SK-N-SH treated with all-trans-retinoic acid at 6 μM for 48 hours (cell line): ENCODE measurements around the gene CD74.

ENCODE experiments used
- ATAC-seq: fragments of 200-7000 bp; cut with Tn5 transposase; 3 replicates; pipeline ENCODE4 v1.9.1; 2020; ENCODE audit warnings: mild to moderate bottlenecking, moderate library complexity
- ARNTL ChIP-seq: fragments of 450-650 bp; formaldehyde crosslinking; IDR thresholded peaks from 2 replicates; pipeline ENCODE4 v1.5.0; 2020; ENCODE audit warnings: low read depth, mild to moderate bottlenecking, moderate library complexity, borderline replicate concordance
- BACH2 ChIP-seq: fragments of 250-450 bp; sonication (Bioruptor Pico); IDR thresholded peaks from 2 replicates; pipeline ENCODE4 v1.9.0; 2021; ENCODE audit warnings: mild to moderate bottlenecking, borderline replicate concordance
- CSDC2 ChIP-seq: fragments of 250-450 bp; sonication (Bioruptor Pico); IDR thresholded peaks from 2 replicates; pipeline ENCODE4 v1.5.0; 2020; ENCODE audit warnings: mild to moderate bottlenecking, moderate library complexity
- GLIS3 ChIP-seq: fragments of 250-450 bp; sonication (Bioruptor Pico); IDR thresholded peaks from 2 replicates; pipeline ENCODE4 v1.5.0; 2020; ENCODE audit warnings: mild to moderate bottlenecking, moderate library complexity
- ISL1 ChIP-seq: fragments of 250-450 bp; sonication (Bioruptor Pico); IDR thresholded peaks from 2 replicates; pipeline ENCODE4 v2.1.2; 2022; ENCODE audit warnings: mild to moderate bottlenecking, moderate library complexity
- OSR1 ChIP-seq: fragments of 250-450 bp; sonication (Bioruptor Pico); IDR thresholded peaks from 2 replicates; pipeline ENCODE4 v1.8.0; 2022; ENCODE audit warnings: moderate library complexity, mild to moderate bottlenecking, inconsistent platforms
- PPARA ChIP-seq: fragments of 250-450 bp; sonication (Bioruptor Pico); IDR thresholded peaks from 2 replicates; pipeline ENCODE4 v1.5.0; 2020; ENCODE audit warnings: mild to moderate bottlenecking, borderline replicate concordance
- RARB ChIP-seq: fragments of 250-450 bp; sonication (Bioruptor Pico); IDR thresholded peaks from 2 replicates; pipeline ENCODE4 v1.8.0; 2021; ENCODE audit warnings: mild to moderate bottlenecking, moderate library complexity
- SNAI2 ChIP-seq: fragments of 250-450 bp; sonication (Bioruptor Pico); IDR thresholded peaks from 2 replicates; pipeline ENCODE4 v1.5.0; 2020; ENCODE audit warnings: mild to moderate bottlenecking, moderate library complexity
- TCF4 ChIP-seq: fragments of 250-450 bp; sonication (Bioruptor Pico); IDR thresholded peaks from 2 replicates; pipeline ENCODE4 v1.8.0; 2021; ENCODE audit warnings: mild to moderate bottlenecking, moderate library complexity, borderline replicate concordance
- ZC3H10 ChIP-seq: fragments of 250-450 bp; sonication (Bioruptor Pico); IDR thresholded peaks from 2 replicates; pipeline ENCODE4 v1.5.1; 2021; ENCODE audit warnings: mild to moderate bottlenecking, moderate library complexity
- ZFP30 ChIP-seq: fragments of 450-650 bp; formaldehyde crosslinking; IDR thresholded peaks from 2 replicates; pipeline ENCODE4 v1.5.0; 2022; ENCODE audit warnings: mild to moderate bottlenecking, moderate library complexity
- ZNF565 ChIP-seq: fragments of 450-650 bp; formaldehyde crosslinking; conservative IDR thresholded peaks from 2 replicates; pipeline ENCODE4 v1.5.0; 2020; ENCODE audit warnings: low read depth, mild to moderate bottlenecking, moderate library complexity
- ZNF70 ChIP-seq: fragments of 450-650 bp; formaldehyde crosslinking; IDR thresholded peaks from 2 replicates; pipeline ENCODE4 v1.5.0; 2020; ENCODE audit warnings: mild to moderate bottlenecking, moderate library complexity
- ZNF8 ChIP-seq: fragments of 450-650 bp; formaldehyde crosslinking; IDR thresholded peaks from 2 replicates; pipeline ENCODE4 v1.5.0; 2020; ENCODE audit warnings: mild to moderate bottlenecking, moderate library complexity
- TF ChIP-seq, protein P1 (sequence below): fragments of 250-450 bp; sonication (Bioruptor Pico); IDR thresholded peaks from 2 replicates; pipeline ENCODE4 v1.5.1; 2020; ENCODE audit warnings: low read depth, mild to moderate bottlenecking, moderate library complexity
- TF ChIP-seq, protein P2 (sequence below): fragments of 250-450 bp; sonication (Bioruptor Pico); IDR thresholded peaks from 2 replicates; pipeline ENCODE4 v1.5.0; 2020; ENCODE audit warnings: mild to moderate bottlenecking, moderate library complexity
- TF ChIP-seq, protein P3 (sequence below): fragments of 250-450 bp; sonication (Bioruptor Pico); IDR thresholded peaks from 2 replicates; pipeline ENCODE4 v1.8.0; 2020; ENCODE audit warnings: mild to moderate bottlenecking, moderate library complexity, borderline replicate concordance
- TF ChIP-seq, protein P4 (sequence below): fragments of 250-450 bp; sonication (Bioruptor Pico); IDR thresholded peaks from 2 replicates; pipeline ENCODE4 v1.5.1; 2021; ENCODE audit warnings: mild to moderate bottlenecking, moderate library complexity

The CD74 gene

DNA sequence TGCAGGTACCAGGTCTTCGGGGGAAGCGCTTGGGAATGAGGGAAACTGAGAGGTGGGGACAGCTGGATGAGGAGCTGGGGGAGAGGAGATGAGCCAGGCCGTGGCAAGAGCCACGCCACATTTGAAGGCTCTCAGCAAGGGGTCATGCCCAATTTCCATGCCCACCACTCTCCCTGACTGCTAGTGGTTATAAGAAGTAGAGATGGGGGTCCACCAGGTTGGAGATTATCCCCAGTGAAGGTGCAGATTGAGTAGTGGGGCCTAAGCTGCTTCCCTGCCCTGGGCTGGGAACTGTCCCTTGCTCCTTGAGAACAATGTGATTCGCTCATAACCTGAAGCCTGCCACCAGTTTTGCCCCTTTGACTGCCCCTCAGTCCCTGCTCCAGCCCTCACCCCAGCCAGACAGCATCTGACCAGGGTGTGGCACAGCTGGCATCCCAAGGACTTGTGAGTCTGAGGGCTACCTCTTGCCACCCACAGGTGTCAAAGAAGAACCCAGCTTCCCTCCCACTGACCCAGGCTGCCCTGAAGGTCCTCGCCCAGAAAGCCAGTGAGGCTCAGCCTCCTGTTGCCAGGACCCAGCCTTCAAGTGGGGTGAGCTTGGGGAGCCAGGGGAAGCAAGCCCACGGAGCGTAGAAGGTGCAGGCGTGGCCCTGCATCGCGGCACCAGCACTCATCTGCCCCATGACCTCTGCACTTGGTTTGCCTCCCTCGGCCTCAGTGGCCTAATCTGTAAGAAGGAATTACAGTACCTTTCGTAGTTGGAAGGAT, 21.5 kb downstream of the CD74 start (continued):
- TF ChIP-seq, protein P1, sequence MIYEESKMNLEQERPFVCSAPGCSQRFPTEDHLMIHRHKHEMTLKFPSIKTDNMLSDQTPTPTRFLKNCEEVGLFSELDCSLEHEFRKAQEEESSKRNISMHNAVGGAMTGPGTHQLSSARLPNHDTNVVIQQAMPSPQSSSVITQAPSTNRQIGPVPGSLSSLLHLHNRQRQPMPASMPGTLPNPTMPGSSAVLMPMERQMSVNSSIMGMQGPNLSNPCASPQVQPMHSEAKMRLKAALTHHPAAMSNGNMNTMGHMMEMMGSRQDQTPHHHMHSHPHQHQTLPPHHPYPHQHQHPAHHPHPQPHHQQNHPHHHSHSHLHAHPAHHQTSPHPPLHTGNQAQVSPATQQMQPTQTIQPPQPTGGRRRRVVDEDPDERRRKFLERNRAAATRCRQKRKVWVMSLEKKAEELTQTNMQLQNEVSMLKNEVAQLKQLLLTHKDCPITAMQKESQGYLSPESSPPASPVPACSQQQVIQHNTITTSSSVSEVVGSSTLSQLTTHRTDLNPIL (CRISPR knock-in tag): no peak
- no peak for TF ChIP-seq BACH2 (CRISPR knock-in tag)

DNA sequence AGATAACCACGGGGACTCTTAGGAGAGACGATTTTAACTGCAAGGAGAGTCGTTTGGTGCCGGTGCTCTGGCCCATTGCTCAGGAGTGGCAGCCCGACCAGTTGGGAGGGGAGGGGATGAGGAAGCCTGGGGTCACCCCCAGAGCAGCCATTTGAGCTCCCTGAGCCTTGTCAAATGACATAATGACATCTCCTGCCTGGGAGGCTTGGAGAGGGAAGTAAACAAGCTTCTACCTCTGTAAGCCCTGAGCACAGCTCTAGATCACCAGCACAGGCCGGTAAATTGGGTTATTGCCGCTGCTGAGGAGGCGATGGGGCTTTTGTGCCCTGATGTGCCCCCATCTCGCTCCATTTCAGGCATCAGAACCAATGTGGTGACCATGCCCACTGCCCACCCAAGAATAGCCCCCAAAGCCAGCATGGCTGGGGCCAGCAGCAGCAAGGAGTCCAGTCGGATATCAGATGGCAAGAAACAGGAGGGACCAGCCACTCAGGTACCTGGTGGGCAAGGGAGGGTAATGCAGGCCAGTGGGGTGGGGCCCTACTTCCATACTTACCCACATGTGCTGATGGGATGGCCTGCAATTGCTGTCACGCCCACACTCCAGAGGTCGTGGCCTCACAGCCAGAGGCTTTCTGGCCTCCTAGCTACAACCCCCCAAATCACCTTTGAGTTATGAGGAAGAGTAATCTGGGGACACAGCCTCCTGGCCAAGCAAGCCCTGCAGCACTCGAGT, 23.0 kb downstream of the CD74 start:
- TF ChIP-seq, protein P2, sequence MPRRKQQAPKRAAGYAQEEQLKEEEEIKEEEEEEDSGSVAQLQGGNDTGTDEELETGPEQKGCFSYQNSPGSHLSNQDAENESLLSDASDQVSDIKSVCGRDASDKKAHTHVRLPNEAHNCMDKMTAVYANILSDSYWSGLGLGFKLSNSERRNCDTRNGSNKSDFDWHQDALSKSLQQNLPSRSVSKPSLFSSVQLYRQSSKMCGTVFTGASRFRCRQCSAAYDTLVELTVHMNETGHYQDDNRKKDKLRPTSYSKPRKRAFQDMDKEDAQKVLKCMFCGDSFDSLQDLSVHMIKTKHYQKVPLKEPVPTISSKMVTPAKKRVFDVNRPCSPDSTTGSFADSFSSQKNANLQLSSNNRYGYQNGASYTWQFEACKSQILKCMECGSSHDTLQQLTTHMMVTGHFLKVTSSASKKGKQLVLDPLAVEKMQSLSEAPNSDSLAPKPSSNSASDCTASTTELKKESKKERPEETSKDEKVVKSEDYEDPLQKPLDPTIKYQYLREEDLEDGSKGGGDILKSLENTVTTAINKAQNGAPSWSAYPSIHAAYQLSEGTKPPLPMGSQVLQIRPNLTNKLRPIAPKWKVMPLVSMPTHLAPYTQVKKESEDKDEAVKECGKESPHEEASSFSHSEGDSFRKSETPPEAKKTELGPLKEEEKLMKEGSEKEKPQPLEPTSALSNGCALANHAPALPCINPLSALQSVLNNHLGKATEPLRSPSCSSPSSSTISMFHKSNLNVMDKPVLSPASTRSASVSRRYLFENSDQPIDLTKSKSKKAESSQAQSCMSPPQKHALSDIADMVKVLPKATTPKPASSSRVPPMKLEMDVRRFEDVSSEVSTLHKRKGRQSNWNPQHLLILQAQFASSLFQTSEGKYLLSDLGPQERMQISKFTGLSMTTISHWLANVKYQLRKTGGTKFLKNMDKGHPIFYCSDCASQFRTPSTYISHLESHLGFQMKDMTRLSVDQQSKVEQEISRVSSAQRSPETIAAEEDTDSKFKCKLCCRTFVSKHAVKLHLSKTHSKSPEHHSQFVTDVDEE (CRISPR knock-in tag): no peak
- no peak for TF ChIP-seq ZC3H10
- TF ChIP-seq BACH2 (CRISPR knock-in tag): no peak
- no peak for TF ChIP-seq ZNF8
- no peak for TF ChIP-seq ZFP30 (CRISPR knock-in tag)
- no peak for TF ChIP-seq ISL1 (CRISPR knock-in tag)
- TF ChIP-seq ARNTL (CRISPR knock-in tag): no peak
- no peak for TF ChIP-seq OSR1
- TF ChIP-seq PPARA (CRISPR knock-in tag): no peak
- TF ChIP-seq, protein P3, sequence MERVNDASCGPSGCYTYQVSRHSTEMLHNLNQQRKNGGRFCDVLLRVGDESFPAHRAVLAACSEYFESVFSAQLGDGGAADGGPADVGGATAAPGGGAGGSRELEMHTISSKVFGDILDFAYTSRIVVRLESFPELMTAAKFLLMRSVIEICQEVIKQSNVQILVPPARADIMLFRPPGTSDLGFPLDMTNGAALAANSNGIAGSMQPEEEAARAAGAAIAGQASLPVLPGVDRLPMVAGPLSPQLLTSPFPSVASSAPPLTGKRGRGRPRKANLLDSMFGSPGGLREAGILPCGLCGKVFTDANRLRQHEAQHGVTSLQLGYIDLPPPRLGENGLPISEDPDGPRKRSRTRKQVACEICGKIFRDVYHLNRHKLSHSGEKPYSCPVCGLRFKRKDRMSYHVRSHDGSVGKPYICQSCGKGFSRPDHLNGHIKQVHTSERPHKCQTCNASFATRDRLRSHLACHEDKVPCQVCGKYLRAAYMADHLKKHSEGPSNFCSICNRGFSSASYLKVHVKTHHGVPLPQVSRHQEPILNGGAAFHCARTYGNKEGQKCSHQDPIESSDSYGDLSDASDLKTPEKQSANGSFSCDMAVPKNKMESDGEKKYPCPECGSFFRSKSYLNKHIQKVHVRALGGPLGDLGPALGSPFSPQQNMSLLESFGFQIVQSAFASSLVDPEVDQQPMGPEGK (CRISPR knock-in tag): no peak
- no peak for TF ChIP-seq RARB (CRISPR knock-in tag)
- no peak for TF ChIP-seq TCF4 (CRISPR knock-in tag)
- TF ChIP-seq, protein P4, sequence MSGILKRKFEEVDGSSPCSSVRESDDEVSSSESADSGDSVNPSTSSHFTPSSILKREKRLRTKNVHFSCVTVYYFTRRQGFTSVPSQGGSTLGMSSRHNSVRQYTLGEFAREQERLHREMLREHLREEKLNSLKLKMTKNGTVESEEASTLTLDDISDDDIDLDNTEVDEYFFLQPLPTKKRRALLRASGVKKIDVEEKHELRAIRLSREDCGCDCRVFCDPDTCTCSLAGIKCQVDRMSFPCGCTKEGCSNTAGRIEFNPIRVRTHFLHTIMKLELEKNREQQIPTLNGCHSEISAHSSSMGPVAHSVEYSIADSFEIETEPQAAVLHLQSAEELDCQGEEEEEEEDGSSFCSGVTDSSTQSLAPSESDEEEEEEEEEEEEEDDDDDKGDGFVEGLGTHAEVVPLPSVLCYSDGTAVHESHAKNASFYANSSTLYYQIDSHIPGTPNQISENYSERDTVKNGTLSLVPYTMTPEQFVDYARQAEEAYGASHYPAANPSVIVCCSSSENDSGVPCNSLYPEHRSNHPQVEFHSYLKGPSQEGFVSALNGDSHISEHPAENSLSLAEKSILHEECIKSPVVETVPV (CRISPR knock-in tag): no peak
- TF ChIP-seq CSDC2 (CRISPR knock-in tag): no peak
- no peak for TF ChIP-seq SNAI2 (CRISPR knock-in tag)
- TF ChIP-seq, protein P1 (CRISPR knock-in tag): no peak
- no peak for TF ChIP-seq ZNF565 (CRISPR knock-in tag)
- no peak for ATAC-seq

DNA sequence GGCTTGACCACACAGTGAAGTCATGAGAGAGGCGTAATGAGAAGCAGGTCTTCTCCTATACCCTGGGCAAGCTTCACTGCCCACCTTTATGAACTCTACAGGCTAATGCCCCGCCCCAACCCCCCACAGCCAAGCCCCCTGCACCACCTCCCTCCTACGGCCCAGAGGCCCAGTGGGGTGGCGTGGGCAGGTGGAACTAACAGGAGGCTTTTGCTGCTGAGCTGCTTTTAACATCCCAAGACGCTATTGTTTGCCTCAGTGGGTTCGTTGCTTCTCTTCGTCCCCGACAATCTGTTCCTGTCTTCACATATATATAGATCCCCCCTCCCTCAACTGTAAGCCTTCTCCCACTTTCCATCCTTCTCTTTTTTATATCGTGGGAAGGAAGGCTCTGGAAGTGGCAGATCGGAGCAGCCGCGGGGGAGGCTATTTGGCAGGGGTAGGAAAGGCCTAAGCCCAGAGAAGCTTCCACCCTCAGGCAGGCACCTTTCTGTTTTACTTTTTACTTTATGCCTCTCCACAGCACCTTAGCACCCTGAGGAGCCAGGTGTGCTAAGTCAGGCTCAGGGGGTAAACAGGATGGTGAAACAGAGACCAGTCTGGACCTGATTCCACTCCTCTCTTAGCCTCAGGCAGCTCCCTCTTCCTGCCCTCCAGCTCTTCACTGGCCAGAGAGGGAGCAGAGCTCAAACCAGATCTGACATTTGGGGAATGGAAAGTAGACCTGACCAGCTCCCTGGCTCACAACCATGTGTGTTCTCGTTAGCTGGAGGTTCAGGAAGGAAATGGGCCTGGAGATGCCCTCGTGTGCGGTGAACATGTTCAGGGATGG, 26.5 kb downstream of the CD74 start:
- ATAC-seq: no peak
- TF ChIP-seq CSDC2 (CRISPR knock-in tag) (no peak), TCF4 (CRISPR knock-in tag) (no peak), ZC3H10 (no peak), OSR1 (no peak), RARB (CRISPR knock-in tag) (no peak), ZNF8 (no peak), BACH2 (CRISPR knock-in tag) (no peak), ZNF565 (CRISPR knock-in tag) (no peak), ARNTL (CRISPR knock-in tag) (no peak), SNAI2 (CRISPR knock-in tag) (no peak), PPARA (CRISPR knock-in tag) (no peak), GLIS3 (CRISPR knock-in tag) (no peak), ZNF70 (CRISPR knock-in tag) (no peak)
- TF ChIP-seq, protein P2 (CRISPR knock-in tag): no peak
- TF ChIP-seq, protein P4 (CRISPR knock-in tag): no peak
